K562 (cell line): ENCODE results near the gene ERC2. TPM values are rescaled to one million over a fixed set of nuclear protein-coding genes. Genes with fewer than 3 reads are reported as not detected.

Experiments used
- ATAC-seq: fragments of 200-7000 bp; cut with Tn5 transposase; 3 replicates; pipeline ENCODE4 v1.9.1; 2020; ENCODE audit warnings: moderate library complexity
- BruUV-seq: library from RNA; stranded (reverse); fragments of 400-500 nt; replicated peaks from 2 replicates; lab custom pipeline; 2021; lab: Mats Ljungman, UMichigan
- CTCF ChIA-PET: fragments of 300-600 bp; formaldehyde crosslinking; extraction: SDS; loops from one replicate; lab custom pipeline; 2021; ENCODE audit warnings: low intra/inter-chr PET ratio; lab: Yijun Ruan, JAX
- POLR2A ChIA-PET: fragments of 300-600, 350-650 bp; sonication (Branson Sonifier 250); formaldehyde crosslinking; extraction: SDS; loops from one replicate; lab custom pipeline; 2021; ENCODE audit warnings: antibody characterized with exemption, inconsistent platforms; lab: Yijun Ruan, JAX
- DNase-seq, 4 experiments: peaks; one replicate each; pipeline versions ENCODE4 v3.0.0 to v3.0.0-alpha.2; 2011 to 2018; ENCODE audit warnings: low spot score in 3 of 4, mixed read lengths in 3 of 4; ENCODE audit errors: extremely low read depth in 1 of 4
- FAIRE-seq: peaks from 2 replicates; lab custom pipeline; 2011; peaks lifted over from hg19 to GRCh38; lab: Jason Lieb, UNC
- H2AFZ ChIP-seq: 2 replicates; pipeline ENCODE4 v1.6.0; 2011; ENCODE audit warnings: low read depth, low read length, control low read depth, inconsistent platforms
- H3K27ac ChIP-seq: fragments of 200-600 bp; 3 replicates; pipeline ENCODE4 v1.8.0; 2011; ENCODE audit warnings: low read depth, mild to moderate bottlenecking, control low read depth, inconsistent platforms, low read length, moderate library complexity, mixed read lengths; ENCODE audit errors: extremely low read depth
- H3K27me3 ChIP-seq, 2 experiments: fragments of 300-600 bp in 1 of 2; 2 replicates in 1 of 2; 3 replicates in 1 of 2; pipeline versions ENCODE4 v1.6.0 to v1.8.0; 2011; ENCODE audit warnings: inconsistent platforms in 2 of 2, low read length in 2 of 2, mild to moderate bottlenecking in 1 of 2, mixed read lengths in 1 of 2, moderate library complexity in 1 of 2; ENCODE audit not compliant: control insufficient read depth in 2 of 2, insufficient read depth in 2 of 2
- H3K36me3 ChIP-seq: fragments of 300-600 bp; 3 replicates; pipeline ENCODE4 v1.8.0; 2011; ENCODE audit warnings: mild to moderate bottlenecking, low read length, inconsistent platforms; ENCODE audit not compliant: control insufficient read depth, insufficient read depth
- H3K4me1 ChIP-seq, 2 experiments: fragments of 200-600 bp in 1 of 2; replicated peaks in 1 of 2; 2 replicates in 1 of 2; 3 replicates in 1 of 2; pipeline versions ENCODE4 v1.5.1 to v1.8.0; 2011; ENCODE audit warnings: inconsistent platforms in 2 of 2, low read length in 2 of 2, mild to moderate bottlenecking in 1 of 2, mixed read lengths in 1 of 2, moderate library complexity in 1 of 2; ENCODE audit not compliant: control insufficient read depth in 2 of 2, insufficient read depth in 2 of 2
- H3K4me2 ChIP-seq: 2 replicates; pipeline ENCODE4 v1.6.1; 2011; ENCODE audit warnings: low read length, control low read depth, inconsistent platforms, mixed read lengths; ENCODE audit not compliant: insufficient read depth
- H3K4me3 ChIP-seq: fragments of 200-600 bp; sonication (generic), shearing (Covaris generic); 2 replicates; pipeline ENCODE4 v1.5.1; 2016; ENCODE audit warnings: control low read depth, inconsistent platforms
- H3K79me2 ChIP-seq: fragments of 200-600 bp; 3 replicates; pipeline ENCODE4 v1.8.0; 2011; ENCODE audit warnings: low read length, inconsistent platforms; ENCODE audit not compliant: control insufficient read depth, insufficient read depth
- H3K9ac ChIP-seq, 2 experiments: 2 replicates each; pipeline versions ENCODE4 v1.6.0 to v1.6.1; 2011; ENCODE audit warnings: low read depth in 2 of 2, low read length in 2 of 2, control low read depth in 1 of 2, inconsistent platforms in 1 of 2, mild to moderate bottlenecking in 1 of 2, mixed read lengths in 1 of 2; ENCODE audit not compliant: insufficient read depth in 1 of 2
- H3K9me1 ChIP-seq: one replicate; pipeline ENCODE4 v1.6.0; 2011; ENCODE audit warnings: inconsistent platforms, mild to moderate bottlenecking, low read length, moderate library complexity; ENCODE audit not compliant: control insufficient read depth, insufficient read depth
- H3K9me3 ChIP-seq: replicated peaks from 2 replicates; pipeline ENCODE4 v1.5.1; 2011; ENCODE audit warnings: low read depth, low read length, inconsistent platforms; ENCODE audit not compliant: control insufficient read depth, insufficient read depth
- H4K20me1 ChIP-seq: replicated peaks from 2 replicates; pipeline ENCODE4 v1.6.1; 2011; ENCODE audit warnings: low read length, inconsistent platforms, mixed read lengths; ENCODE audit not compliant: control insufficient read depth, insufficient read depth
- JUN ChIP-seq, 2 experiments: sonication (generic) in 1 of 2; formaldehyde crosslinking in 1 of 2; IDR thresholded peaks; 2 replicates each; pipeline versions ENCODE4 v1.6.1 to v1.8.0; 2012 to 2022; ENCODE audit warnings: borderline replicate concordance in 2 of 2, mild to moderate bottlenecking in 2 of 2, improper control_type of control experiment in 1 of 2, low read depth in 1 of 2, low read length in 1 of 2, missing genetic modification reagents in 1 of 2
- MYC ChIP-seq, 2 experiments: fragments of 250-450 bp in 1 of 2; sonication (Bioruptor Pico) in 1 of 2; IDR thresholded peaks; 2 replicates each; pipeline versions ENCODE4 v1.5.1 to v1.6.1; 2012 to 2021; ENCODE audit warnings: low read depth in 2 of 2, borderline replicate concordance in 1 of 2, improper control_type of control experiment in 1 of 2, low read length in 1 of 2, mild to moderate bottlenecking in 1 of 2, moderate library complexity in 1 of 2
- NR3C1 ChIP-seq: sonication (generic); formaldehyde crosslinking; IDR thresholded peaks from 2 replicates; pipeline ENCODE4 v1.8.1; 2022; ENCODE audit warnings: missing genetic modification reagents
- POLR2A ChIP-seq: fragments of 450-650 bp; conservative IDR thresholded peaks from 2 replicates; pipeline ENCODE4 v1.6.1; 2016
- POU5F1 ChIP-seq: fragments of 150-350 bp; IDR thresholded peaks from 2 replicates; pipeline ENCODE4 v1.6.1; 2014; ENCODE audit warnings: borderline replicate concordance, low read length, low read depth, mild to moderate bottlenecking; ENCODE audit not compliant: partially characterized antibody
- TARDBP ChIP-seq: fragments of 450-650 bp; IDR thresholded peaks from 2 replicates; pipeline ENCODE4 v1.6.1; 2016
- ZNF408 ChIP-seq: fragments of 250-450 bp; sonication (Bioruptor Pico); IDR thresholded peaks from 2 replicates; pipeline ENCODE4 v1.4.0; 2020; ENCODE audit warnings: low read depth, mild to moderate bottlenecking, moderate library complexity
- WGBS: fragments of 100-300 bp; shearing (Covaris generic); methylation state at CpG from one replicate; pipeline ENCODE4 v1.1.6; 2016; ENCODE audit warnings: low coverage, mixed read lengths; ENCODE audit not compliant: insufficient coverage; ENCODE audit errors: missing lambda C conversion rate; 5-methylcytosine and 5-hydroxymethylcytosine counted together
- in situ Hi-C: fragments of 300-500 bp; cut with MboI; formaldehyde crosslinking; loops from 4 replicates; pipeline ENCODE4 v1.15.0; 2018; ENCODE audit warnings: inconsistent platforms, mixed read lengths
- intact Hi-C: fragments of 100-400 bp; cut with micrococcal nuclease; formaldehyde crosslinking; loops from 2 replicates; pipeline ENCODE4 v1.14.2; 2022
- polyA plus RNA-seq, 8 experiments: library from polyadenylated mRNA; depleted of rRNA in 4 of 8; stranded (reverse) in 5 of 8; unstranded in 3 of 8; fragments of >200 nt; fragmentation: Nextera tagmentation in 2 of 8; fragmentation: Illumina TruSeq in 1 of 8; extraction: Ambion mirVana in 2 of 8; extraction: Trizol in 1 of 8; gene quantifications; 2 replicates each; pipeline versions ENCODE4 v1.2.1 to v1.2.3, GENCODE V29; 2011 to 2014; ENCODE audit warnings: inconsistent platforms in 1 of 8, missing spikeins in 1 of 8
- total RNA-seq, 7 experiments: library from RNA; depleted of rRNA in 6 of 7; stranded (reverse); fragments of >200 nt in 6 of 7; fragmentation: Illumina TruSeq in 2 of 7; extraction: Trizol in 2 of 7; gene quantifications; 2 replicates each; pipeline versions ENCODE4 v1.2.1 to v1.2.3, GENCODE V29; 2011 to 2021; ENCODE audit warnings: low replicate concordance in 1 of 7
- TF ChIP-seq, protein P1 (sequence below): fragments of 250-450 bp; sonication (Bioruptor Pico); IDR thresholded peaks from 2 replicates; pipeline ENCODE4 v1.4.0; 2020
- TF ChIP-seq, protein P2 (sequence below): fragments of 450-650 bp; IDR thresholded peaks from 2 replicates; pipeline ENCODE4 v1.6.1; 2016; ENCODE audit warnings: low read depth, mild to moderate bottlenecking, moderate library complexity
- TF ChIP-seq, protein P3 (sequence below), 2 experiments: IDR thresholded peaks; 2 replicates each; pipeline ENCODE4 v1.6.1; 2011; ENCODE audit warnings: borderline replicate concordance in 1 of 2, control low read depth in 1 of 2, low read depth in 1 of 2, low read length in 1 of 2, mild to moderate bottlenecking in 1 of 2, mixed read lengths in 1 of 2, moderate library complexity in 1 of 2; ENCODE audit not compliant: insufficient read depth in 1 of 2, insufficient read length in 1 of 2, poor library complexity in 1 of 2, severe bottlenecking in 1 of 2; ENCODE audit errors: extremely low read depth in 1 of 2

Gene ERC2
- total and polyA plus RNA-seq, 9 of the 15 experiments (the other 6 are each of a cell fraction or from before 2014, with no cell fraction given) = 0.04 to 0.18 (median 0.07) TPM; not detected in 2

DNA sequence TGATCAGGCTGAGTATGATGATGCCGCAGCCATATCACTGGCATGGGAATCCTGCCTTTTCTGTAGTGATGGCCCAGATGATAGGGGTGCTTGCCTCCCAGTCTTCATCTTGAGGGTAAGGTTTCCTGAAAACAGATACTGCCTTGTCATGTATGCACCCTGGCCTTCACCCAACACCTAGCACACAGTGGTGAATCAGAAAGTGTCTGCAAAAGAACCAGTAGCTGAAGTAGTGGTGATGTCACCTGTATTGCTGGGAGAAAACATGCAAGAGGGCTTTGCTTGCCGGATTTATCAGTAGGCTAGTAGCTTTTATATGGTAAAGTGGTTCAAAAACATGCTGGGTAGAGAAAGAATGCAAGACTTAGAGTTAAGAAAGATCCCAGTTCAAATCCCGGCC is 561.4 kb downstream of the ERC2 start:
- WGBS = 8% methylated on average over 3 of the region's 3 CpGs
- Histone ChIP-seq H3K4me2 (no peak overlapping the region), H3K79me2 (no peaks in the 10 kb centered on the region), H3K4me1 (no peaks in the 10 kb centered on the region), H3K9me3 (no peaks in the 10 kb centered on the region), H3K9ac (no peak overlapping the region), H3K27me3 (no peaks in the 10 kb centered on the region), H4K20me1 (no peaks in the 10 kb centered on the region), H3K9me1 (no peaks in the 10 kb centered on the region), H3K27ac (no peak overlapping the region), H2AFZ (no peak overlapping the region), H3K4me3 (no peak overlapping the region), H3K36me3 (no peaks in the 10 kb centered on the region)
- ChIA-PET CTCF (no interaction called here), POLR2A (no interaction called here)
- FAIRE-seq (no peak), DNase-seq (no peak), ATAC-seq (no peak)
- TF ChIP-seq, protein P1, sequence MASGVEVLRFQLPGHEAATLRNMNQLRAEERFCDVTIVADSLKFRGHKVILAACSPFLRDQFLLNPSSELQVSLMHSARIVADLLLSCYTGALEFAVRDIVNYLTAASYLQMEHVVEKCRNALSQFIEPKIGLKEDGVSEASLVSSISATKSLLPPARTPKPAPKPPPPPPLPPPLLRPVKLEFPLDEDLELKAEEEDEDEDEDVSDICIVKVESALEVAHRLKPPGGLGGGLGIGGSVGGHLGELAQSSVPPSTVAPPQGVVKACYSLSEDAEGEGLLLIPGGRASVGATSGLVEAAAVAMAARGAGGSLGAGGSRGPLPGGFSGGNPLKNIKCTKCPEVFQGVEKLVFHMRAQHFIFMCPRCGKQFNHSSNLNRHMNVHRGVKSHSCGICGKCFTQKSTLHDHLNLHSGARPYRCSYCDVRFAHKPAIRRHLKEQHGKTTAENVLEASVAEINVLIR (CRISPR knock-in tag) = no peak
- TF ChIP-seq, protein P2, sequence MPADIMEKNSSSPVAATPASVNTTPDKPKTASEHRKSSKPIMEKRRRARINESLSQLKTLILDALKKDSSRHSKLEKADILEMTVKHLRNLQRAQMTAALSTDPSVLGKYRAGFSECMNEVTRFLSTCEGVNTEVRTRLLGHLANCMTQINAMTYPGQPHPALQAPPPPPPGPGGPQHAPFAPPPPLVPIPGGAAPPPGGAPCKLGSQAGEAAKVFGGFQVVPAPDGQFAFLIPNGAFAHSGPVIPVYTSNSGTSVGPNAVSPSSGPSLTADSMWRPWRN = no peak
- TF ChIP-seq POU5F1 = no peak
- intact Hi-C loops = no loop called here
- BruUV-seq = no TSS peak
- in situ Hi-C loops = no loop called here

DNA sequence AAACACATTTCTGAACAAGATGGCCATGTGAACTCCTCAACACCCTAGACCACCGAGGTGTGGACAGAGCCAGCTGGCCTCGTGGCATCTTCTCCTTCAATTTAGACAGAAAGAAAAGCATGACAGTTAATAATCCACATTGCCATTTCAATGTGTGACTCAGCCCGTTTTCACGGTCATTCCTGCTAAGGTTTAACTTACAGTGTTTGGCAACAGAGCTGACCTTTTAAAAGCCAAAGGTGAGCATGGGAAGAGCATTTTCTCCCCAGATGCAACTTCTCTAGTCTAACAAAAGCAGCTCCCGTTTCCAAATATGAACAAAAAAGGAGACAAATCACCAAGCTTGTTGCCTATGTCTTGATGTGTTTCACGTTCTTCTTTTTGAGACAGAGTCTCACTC is 563.6 kb downstream of the ERC2 start:
- Histone ChIP-seq H3K79me2 (no peaks in the 10 kb centered on the region), H3K9ac (no peak overlapping the region), H3K4me2 (no peak overlapping the region), H3K4me3 (no peak overlapping the region), H3K27me3 (no peaks in the 10 kb centered on the region), H3K4me1 (no peaks in the 10 kb centered on the region), H3K36me3 (no peaks in the 10 kb centered on the region), H4K20me1 (no peaks in the 10 kb centered on the region), H2AFZ (no peak overlapping the region), H3K9me1 (no peaks in the 10 kb centered on the region), H3K27ac (no peak overlapping the region), H3K9me3 (no peaks in the 10 kb centered on the region)
- DNase-seq = no peak
- FAIRE-seq = no peak
- POLR2A ChIA-PET = no interaction called here
- CTCF ChIA-PET = no interaction called here
- 0% methylated on average over 6 of the region's 6 CpGs for WGBS
- no TSS peak for BruUV-seq
- in situ Hi-C loops = no loop called here
- intact Hi-C loops = no loop called here
- no peak for ATAC-seq
- TF ChIP-seq NR3C1 (CRISPR knock-in tag) = no peak
- no peak for TF ChIP-seq JUN (IDR thresholded peaks at IDR 0.05; ENCODE audit: borderline replicate concordance, low read depth, low read length)
- TF ChIP-seq JUN (CRISPR knock-in tag; IDR thresholded peaks at IDR 0.05; ENCODE audit: borderline replicate concordance) = no peak
- TF ChIP-seq TARDBP = no peak
- TF ChIP-seq, protein P3, sequence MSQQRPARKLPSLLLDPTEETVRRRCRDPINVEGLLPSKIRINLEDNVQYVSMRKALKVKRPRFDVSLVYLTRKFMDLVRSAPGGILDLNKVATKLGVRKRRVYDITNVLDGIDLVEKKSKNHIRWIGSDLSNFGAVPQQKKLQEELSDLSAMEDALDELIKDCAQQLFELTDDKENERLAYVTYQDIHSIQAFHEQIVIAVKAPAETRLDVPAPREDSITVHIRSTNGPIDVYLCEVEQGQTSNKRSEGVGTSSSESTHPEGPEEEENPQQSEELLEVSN (IDR thresholded peaks at IDR 0.05; ENCODE audit: borderline replicate concordance in 1 of 2, extremely low read depth in 1 of 2, insufficient read depth in 1 of 2, insufficient read length in 1 of 2, low read depth in 1 of 2, low read length in 1 of 2, poor library complexity in 1 of 2, severe bottlenecking in 1 of 2) = no peak
- no peak for TF ChIP-seq MYC (IDR thresholded peaks at IDR 0.05; ENCODE audit: low read depth, low read length)
- TF ChIP-seq MYC (CRISPR knock-in tag; IDR thresholded peaks at IDR 0.05; ENCODE audit: borderline replicate concordance, low read depth) = no peak
- no peak for TF ChIP-seq ZNF408 (CRISPR knock-in tag)
- TF ChIP-seq POLR2A = no peak
